HG03354 (cell line): ENCODE data around the gene THADA.

Experiments used
- ATAC-seq: cut with Tn5 transposase; IDR thresholded peaks from one replicate; pipeline ENCODE4 v1.9.1; 2021; ENCODE audit warnings: mild to moderate bottlenecking; ENCODE audit not compliant: unreplicated experiment, poor library complexity, severe bottlenecking

The THADA gene

DNA sequence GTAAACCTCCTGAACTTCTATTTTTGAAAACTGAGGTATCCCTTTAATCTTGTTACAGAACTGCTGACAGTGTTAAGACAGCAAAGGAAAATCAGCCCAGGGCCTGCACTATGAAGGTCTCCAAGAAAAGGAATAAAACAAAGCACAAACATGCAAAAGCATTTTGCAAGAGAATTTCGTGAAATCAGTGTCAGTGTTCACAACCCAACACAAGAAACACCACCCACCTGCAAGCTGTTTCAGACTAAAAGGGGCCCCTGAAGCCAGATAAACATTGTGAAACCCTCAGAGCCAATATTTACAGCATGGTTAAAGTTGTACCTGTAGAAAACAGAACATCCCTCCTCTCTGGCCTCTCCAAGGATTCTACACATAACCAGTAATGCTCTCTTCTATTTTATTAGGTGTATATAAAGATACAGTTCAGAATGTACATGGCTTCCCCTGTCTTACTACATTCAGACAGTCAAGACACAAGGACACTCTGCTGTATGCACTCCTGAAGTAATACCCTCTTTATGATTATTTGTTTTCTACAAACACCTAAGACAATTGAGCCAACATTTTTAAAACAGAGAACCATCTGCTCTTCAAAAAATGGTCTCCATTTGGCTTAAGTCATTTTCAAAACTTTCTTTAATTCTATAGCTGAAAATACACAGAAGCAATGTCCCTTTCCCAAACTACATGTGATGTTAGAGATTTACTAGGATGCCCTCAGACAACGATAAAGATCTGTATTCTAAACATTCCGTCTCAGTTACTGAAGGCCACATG, 219.9 kb downstream of the THADA start:
- ATAC-seq = no peak

DNA sequence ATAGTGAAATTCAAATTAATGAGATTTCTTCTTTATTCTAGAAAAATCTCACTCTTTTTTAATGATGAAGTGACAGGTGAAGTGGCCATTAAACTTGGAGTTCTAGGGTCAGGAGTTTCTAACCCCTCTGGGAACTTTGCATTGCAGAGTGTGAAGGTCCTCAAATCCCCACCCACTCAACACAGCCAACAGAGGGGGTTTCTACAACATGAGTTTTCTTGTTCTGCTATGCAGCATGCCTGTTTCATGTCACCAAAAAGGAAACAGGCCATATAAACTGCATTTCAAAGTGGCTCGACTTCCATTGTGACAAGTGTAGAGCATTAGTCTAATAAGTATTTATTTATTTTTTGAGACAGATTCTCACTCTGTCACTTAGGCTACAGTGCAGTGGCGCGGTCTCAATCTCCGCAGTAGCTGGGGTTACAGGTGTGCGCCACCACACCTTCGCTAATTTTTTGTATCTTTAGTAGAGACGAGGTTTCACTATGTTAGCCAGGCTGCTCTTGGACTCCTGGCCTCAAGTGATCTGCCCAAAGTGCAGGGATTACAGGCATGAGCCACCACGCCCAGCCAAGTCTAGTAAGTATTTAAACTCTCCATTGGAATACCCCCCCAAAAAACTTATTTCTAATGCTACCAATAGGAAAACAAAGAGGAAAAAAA, 223.3 kb downstream of the THADA start:
- ATAC-seq = no peak

- ATAC-seq = no peak
Observed at GRCh38 chr2:43370705-43371104, 225.1 kb downstream of the THADA start.

DNA sequence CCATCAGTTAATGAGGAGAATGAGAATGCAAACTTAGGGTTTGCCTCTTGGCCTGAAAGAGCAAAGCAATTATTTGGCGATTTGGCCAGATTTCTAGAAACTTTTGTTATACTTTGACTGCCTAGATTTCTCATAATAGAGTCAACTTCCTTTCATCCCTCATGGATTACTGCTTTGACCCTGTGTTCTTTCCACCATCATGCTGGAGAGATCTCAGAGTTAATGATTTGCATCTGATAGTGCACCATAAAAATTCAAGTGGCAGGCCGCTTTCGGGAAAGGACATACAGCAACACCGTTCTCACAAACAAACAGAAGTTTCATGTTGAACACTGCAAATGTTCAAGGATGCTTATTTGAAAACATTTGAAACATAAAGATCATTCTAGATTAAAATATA, 225.7 kb downstream of the THADA start:
- no peak for ATAC-seq

DNA sequence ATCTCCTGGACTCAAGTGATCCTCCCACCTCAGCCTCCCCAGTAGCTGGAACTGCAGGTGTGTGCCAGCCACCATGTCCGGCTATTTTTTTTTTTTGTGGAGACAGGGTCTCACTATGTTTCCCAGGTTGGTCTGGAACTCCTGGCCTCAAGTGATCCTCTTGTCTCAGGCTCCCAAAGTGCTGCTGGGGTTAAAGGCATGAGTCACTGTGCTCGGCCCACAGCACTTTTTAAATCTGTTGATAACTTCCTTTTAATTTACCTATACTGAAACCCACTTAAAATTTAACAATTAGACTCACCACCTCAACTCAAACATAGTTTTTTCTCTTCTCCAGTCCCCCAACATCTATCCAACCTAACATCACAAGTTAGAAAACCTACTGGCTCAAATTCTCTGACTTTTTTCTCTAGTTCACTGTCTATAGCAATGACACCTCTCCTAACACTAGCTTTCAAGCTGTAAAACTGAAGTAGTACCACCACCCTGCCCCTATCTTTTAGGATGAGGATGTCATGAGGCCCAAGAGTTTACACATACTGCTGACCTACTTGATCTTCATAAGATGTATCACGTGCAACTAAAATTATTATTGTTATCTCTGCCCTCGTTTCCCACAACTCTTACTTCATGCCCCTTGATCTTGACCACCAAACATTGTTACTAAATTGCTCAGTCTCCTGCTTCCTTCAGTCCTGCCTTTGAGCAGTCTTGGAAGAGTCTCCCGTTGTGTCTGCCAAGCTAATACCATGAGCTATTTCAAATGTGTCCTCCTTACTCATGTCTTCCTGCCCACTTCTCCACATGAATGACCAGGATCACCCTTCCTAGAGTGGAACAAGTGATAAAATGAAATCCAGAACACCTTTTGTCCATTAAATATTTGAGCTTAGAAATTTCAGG, 227.1 kb downstream of the THADA start:
- ATAC-seq = no peak

- no peak for ATAC-seq
Observed at GRCh38 chr2:43367012-43367782, 228.6 kb downstream of the THADA start.

DNA sequence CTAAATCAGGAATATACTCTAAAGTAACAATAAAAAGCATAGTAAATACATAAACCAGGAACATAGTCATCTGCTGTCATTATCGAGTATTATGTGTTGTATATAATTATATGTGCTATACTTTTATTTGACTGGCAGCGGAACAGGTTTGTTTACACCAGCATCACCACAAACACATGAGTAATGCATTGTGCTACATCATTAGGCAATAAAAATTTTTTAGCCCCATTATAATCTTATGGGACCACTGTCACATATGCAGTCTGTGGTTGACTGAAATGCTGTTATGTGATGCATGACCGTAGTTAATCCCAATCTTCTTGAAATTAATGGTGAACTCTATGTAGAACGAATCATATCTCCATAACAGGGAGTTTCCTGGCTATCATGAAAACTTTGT, 232.7 kb downstream of the THADA start:
- no peak for ATAC-seq

- peak; percentile 59 for ATAC-seq
Observed at GRCh38 chr2:43361286-43361685, 234.6 kb downstream of the THADA start.

GRCh38 chr2:43360137-43360536, 235.7 kb downstream of the THADA start:
- no peak for ATAC-seq

DNA sequence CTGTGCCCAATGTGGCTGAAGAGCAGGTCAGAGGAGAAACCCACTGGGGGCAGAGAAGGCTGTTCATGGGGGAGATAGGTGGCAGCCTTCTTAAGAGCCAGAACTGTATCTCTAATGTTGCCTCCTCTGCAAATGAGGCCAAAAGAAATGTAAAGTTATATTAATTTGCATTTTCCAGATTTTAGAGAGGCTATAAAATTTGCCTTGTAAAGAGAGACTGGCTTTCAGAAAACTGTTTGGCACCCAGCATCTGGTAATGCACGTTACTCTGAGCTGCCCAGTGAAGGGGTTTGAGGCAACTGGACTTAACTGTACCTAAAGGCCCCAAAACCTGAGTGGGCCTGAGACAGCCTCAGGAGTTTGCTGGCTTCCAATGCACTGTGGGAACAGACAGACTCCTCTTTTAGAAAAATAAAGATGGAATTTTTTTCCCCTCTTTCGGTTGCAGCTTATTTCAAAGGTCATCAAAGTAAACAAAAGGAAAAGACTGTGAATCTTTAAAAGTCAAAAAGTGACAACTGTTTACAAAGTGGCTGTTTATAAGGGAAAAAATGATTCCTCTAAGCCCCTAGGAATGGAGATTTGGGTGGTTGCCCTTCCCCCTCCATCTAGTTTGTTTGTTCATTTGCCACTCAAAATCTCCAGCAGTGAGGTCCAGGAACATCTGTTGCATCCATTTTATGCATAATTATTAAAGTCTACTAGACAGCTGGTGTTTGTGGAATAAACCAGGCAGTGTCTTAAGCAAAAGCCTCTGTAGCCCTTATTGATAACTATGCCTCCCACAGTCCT, 237.2 kb downstream of the THADA start:
- no peak for ATAC-seq

- no peak for ATAC-seq
Observed at GRCh38 chr2:43356774-43357173, 239.1 kb downstream of the THADA start.

DNA sequence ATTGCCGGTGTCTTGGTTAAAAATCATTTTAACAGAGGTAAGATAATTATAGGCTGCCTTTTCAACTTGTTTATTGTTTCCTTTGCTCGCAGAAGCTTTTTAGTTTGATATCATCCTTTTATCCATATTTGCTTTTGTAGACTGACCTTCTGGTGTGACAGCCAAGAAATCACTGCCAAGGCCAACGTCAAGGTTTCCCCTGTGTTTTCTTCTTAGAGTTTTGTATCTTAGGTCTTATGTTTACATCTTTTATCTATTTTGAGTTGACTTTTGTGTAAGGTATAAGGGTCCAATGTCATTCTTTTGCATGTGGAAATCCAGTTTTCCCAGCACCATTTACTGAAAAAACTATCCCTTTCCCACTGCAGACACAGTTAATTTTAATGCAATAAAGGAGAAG, 240.4 kb downstream of the THADA start:
- ATAC-seq = no peak

DNA sequence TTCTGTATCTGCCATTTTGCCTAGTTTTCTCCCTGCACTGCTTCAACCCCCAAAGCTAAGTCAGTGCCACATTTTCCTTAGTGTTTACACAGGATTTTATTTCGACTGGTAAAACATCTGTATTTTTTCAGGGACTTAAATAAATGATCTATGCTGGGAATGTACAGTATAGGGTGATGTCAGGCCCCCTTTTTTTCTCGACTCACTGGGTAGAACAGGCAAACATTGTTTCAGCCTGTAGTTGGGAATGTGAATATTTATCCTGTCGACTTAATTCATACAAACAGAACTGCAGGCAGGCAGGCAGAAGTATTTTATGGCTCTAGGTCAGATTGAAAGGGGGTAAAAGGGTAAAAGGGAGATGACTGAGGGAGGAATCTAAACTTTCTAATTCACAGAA, 245.9 kb downstream of the THADA start:
- no peak for ATAC-seq

DNA sequence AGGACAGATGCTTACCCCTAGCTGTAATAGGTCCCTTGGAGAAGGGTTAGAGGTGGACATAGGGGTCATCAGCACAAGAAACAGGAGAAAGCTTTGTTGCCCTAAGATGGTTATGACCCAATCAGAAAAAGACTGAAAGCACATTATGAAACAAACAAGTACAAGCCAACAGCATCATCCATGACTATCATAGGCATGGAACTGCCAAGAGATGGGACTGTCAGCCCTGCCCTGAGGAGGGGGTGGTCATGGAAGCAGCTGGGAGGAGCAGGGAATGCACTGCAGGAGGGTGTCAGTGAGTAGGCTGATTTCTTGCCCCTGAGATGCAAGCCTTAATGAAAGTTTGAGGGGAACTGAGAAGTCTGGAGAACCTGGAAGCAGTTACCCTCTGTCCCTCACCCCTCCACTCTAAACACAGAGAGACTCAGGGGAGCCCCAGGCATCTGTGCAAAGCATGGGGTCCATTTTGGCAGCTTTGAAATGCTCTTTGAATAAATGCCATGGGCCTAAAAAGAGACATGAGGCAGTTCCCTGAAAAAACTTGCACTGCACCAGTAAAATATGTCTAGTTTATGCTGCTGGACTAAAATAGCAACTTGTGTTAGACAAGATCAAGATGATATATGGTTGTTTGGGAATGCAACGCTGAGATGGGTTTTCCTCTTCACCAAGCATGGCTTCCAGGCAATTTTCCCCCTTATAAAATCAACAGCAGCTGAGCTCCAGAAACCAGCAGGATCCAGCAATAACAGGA, 246.8 kb downstream of the THADA start:
- ATAC-seq = no peak

- ATAC-seq = no peak
Observed at GRCh38 chr2:43347746-43348145, 248.1 kb downstream of the THADA start.

GRCh38 chr2:43346602-43347567, 249.0 kb downstream of the THADA start:
- no peak for ATAC-seq

DNA sequence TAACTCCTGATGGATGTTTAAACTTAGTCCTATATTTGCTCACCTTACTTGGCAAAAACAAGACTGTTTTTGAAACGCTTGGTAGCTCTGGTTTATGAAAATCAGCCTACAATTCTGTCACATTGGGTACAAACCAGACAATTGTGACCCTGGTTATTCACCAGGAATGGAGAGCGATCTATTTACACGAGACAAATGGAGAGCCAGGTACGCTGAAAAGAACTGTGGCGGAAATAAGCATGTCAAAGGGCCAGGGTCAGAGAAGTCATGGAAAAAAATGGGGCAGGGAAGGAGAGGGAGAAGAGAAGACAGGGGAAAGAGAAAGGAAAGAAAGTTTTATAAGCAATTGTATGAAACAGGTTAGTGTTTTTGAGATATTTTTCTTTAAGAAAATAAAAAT, 250.0 kb downstream of the THADA start:
- ATAC-seq = no peak
